ENCODE data around the gene RIMKLA. TPM values are rescaled to one million over a fixed set of nuclear protein-coding genes. Genes with fewer than 3 reads are reported as not detected.

RIMKLA gene
- total and polyA plus RNA-seq, 5 donors from 2014 or later, result 0.03 TPM; not detected in 4

GRCh38 chr1:42433369-42433768 lies 52.8 kb downstream of the RIMKLA start:
- H3K36me3 ChIP-seq (ENCODE audit: control insufficient read depth, insufficient read depth, low read length), result no peaks in the 10 kb centered on the region
- ATAC-seq (ENCODE audit: low read depth in 2 of 2), result no peak
- no peaks in the 10 kb centered on the region for H3K9me3 Mint-ChIP-seq
- no peaks in the 10 kb centered on the region for H3K9me3 ChIP-seq (ENCODE audit: control insufficient read depth in 2 of 2, low read length in 2 of 2)
- no peak overlapping the region for H3K27ac ChIP-seq (ENCODE audit: insufficient read depth, low read length, poor library complexity, severe bottlenecking)
- H3K27ac Mint-ChIP-seq, result no peak overlapping the region
- H3K36me3 Mint-ChIP-seq, result no peaks in the 10 kb centered on the region
- H3K4me3 ChIP-seq (ENCODE audit: low read depth, low read length), result no peak overlapping the region
- peaks cover 24% of the 10 kb centered on the region for H3K27me3 Mint-ChIP-seq
- no peaks in the 10 kb centered on the region for H3K4me1 ChIP-seq (ENCODE audit: control insufficient read depth, insufficient read depth, low read length, poor library complexity, severe bottlenecking)
- no peak overlapping the region for H3K4me3 Mint-ChIP-seq
- H3K4me1 Mint-ChIP-seq, result no peaks in the 10 kb centered on the region
- no peak for DNase-seq
- H3K27me3 ChIP-seq (ENCODE audit: control insufficient read depth, insufficient read depth, low read length), result no peaks in the 10 kb centered on the region

GRCh38 chr1:42434340-42434739 lies 53.7 kb downstream of the RIMKLA start:
- H3K4me3 Mint-ChIP-seq, result no peak overlapping the region
- H3K9me3 Mint-ChIP-seq, result no peaks in the 10 kb centered on the region
- Histone ChIP-seq H3K4me3 (ENCODE audit: low read depth, low read length) (no peak overlapping the region), H3K27me3 (ENCODE audit: control insufficient read depth, insufficient read depth, low read length) (no peaks in the 10 kb centered on the region), H3K27ac (ENCODE audit: insufficient read depth, low read length, poor library complexity, severe bottlenecking) (no peak overlapping the region), H3K4me1 (ENCODE audit: control insufficient read depth, insufficient read depth, low read length, poor library complexity, severe bottlenecking) (no peaks in the 10 kb centered on the region), H3K36me3 (ENCODE audit: control insufficient read depth, insufficient read depth, low read length) (no peaks in the 10 kb centered on the region), H3K9me3 (ENCODE audit: control insufficient read depth in 2 of 2, low read length in 2 of 2) (no peaks in the 10 kb centered on the region)
- H3K4me1 Mint-ChIP-seq, result no peaks in the 10 kb centered on the region
- H3K27ac Mint-ChIP-seq, result no peak overlapping the region
- ATAC-seq (ENCODE audit: low read depth in 2 of 2) (no peak), DNase-seq (no peak)
- H3K27me3 Mint-ChIP-seq, result peaks cover 28% of the 10 kb centered on the region
- H3K36me3 Mint-ChIP-seq, result no peaks in the 10 kb centered on the region

- Histone ChIP-seq H3K27ac (ENCODE audit: insufficient read depth, low read length, poor library complexity, severe bottlenecking) (no peak overlapping the region), H3K27me3 (ENCODE audit: control insufficient read depth, insufficient read depth, low read length) (no peaks in the 10 kb centered on the region), H3K36me3 (ENCODE audit: control insufficient read depth, insufficient read depth, low read length) (no peaks in the 10 kb centered on the region), H3K4me3 (ENCODE audit: low read depth, low read length) (no peak overlapping the region), H3K4me1 (ENCODE audit: control insufficient read depth, insufficient read depth, low read length, poor library complexity, severe bottlenecking) (no peaks in the 10 kb centered on the region), H3K9me3 (ENCODE audit: control insufficient read depth in 2 of 2, low read length in 2 of 2) (no peaks in the 10 kb centered on the region)
- ATAC-seq (ENCODE audit: low read depth in 2 of 2) (no peak), DNase-seq (no peak)
- H3K36me3 Mint-ChIP-seq, result no peaks in the 10 kb centered on the region
- H3K4me1 Mint-ChIP-seq, result no peaks in the 10 kb centered on the region
- H3K27ac Mint-ChIP-seq, result no peak overlapping the region
- no peak overlapping the region for H3K4me3 Mint-ChIP-seq
- peaks cover 24% of the 10 kb centered on the region for H3K27me3 Mint-ChIP-seq
- H3K9me3 Mint-ChIP-seq, result no peaks in the 10 kb centered on the region
Measured at GRCh38 chr1:42439940-42440339, 59.3 kb downstream of the RIMKLA start.

DNA sequence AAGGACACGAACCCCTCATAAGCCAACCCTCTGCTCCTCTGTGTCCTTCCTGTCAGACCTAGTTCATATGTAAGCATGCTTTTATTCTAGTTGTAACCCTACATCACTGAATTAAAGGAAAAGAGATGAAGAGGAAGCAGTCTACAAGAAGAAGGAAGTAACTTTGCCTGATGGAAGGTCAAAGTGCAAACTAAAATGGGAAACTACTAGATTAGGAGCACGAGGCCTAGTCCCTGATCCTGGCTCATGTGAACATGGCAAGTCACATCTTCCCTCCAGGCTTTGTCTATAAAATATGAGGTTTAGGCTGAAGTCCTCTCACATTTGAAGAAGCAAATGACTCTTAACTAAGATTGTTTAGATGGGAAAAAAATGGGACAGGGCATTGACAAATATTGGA lies 62.1 kb downstream of the RIMKLA start:
- H3K9me3 ChIP-seq (ENCODE audit: control insufficient read depth in 2 of 2, low read length in 2 of 2), result no peaks in the 10 kb centered on the region
- no peak overlapping the region for H3K4me3 Mint-ChIP-seq
- no peak overlapping the region for H3K27ac ChIP-seq (ENCODE audit: insufficient read depth, low read length, poor library complexity, severe bottlenecking)
- H3K27ac Mint-ChIP-seq, result no peak overlapping the region
- no peaks in the 10 kb centered on the region for H3K36me3 ChIP-seq (ENCODE audit: control insufficient read depth, insufficient read depth, low read length)
- H3K4me1 ChIP-seq (ENCODE audit: control insufficient read depth, insufficient read depth, low read length, poor library complexity, severe bottlenecking), result no peaks in the 10 kb centered on the region
- H3K9me3 Mint-ChIP-seq, result no peaks in the 10 kb centered on the region
- H3K4me3 ChIP-seq (ENCODE audit: low read depth, low read length), result no peak overlapping the region
- no peaks in the 10 kb centered on the region for H3K4me1 Mint-ChIP-seq
- no peak for ATAC-seq (ENCODE audit: low read depth in 2 of 2)
- H3K27me3 ChIP-seq (ENCODE audit: control insufficient read depth, insufficient read depth, low read length), result no peaks in the 10 kb centered on the region
- no peaks in the 10 kb centered on the region for H3K36me3 Mint-ChIP-seq
- H3K27me3 Mint-ChIP-seq, result peaks cover 9% of the 10 kb centered on the region
- no peak for DNase-seq

DNA sequence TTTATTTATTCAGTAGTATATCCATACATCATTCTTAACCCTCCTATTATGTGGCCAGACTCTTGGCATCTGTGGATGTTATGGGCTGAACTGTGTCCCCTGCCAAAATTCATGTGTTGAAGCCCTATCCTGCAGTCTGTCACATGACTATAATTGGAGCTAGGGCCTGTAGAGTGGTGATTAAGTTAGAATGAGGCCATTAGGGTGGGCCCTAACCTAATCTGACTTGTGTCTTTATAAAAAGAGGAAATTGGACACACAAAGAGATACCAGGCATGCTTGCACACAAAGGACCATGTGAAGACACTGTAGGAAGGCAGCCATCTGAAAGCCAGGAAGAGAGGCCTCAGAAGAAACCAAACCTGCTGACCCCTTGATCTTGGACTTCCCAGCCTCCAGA lies 68.7 kb downstream of the RIMKLA start:
- H3K27ac Mint-ChIP-seq, result no peak overlapping the region

GRCh38 chr1:42450061-42450460 lies 69.5 kb downstream of the RIMKLA start:
- H3K9me3 ChIP-seq (ENCODE audit: control insufficient read depth in 2 of 2, low read length in 2 of 2), result no peaks in the 10 kb centered on the region
- Mint-ChIP-seq H3K4me1 (peaks cover 0 to 9% (median 1%) of the 10 kb centered on the region in 4 donors), H3K27ac (no peak overlapping the region), H3K9me3 (no peaks in the 10 kb centered on the region), H3K4me3 (no peak overlapping the region), H3K27me3 (peaks cover 5% of the 10 kb centered on the region), H3K36me3 (no peaks in the 10 kb centered on the region)
- H3K27ac ChIP-seq (ENCODE audit: insufficient read depth, low read length, poor library complexity, severe bottlenecking), result no peak overlapping the region
- no peaks in the 10 kb centered on the region for H3K36me3 ChIP-seq (ENCODE audit: control insufficient read depth, insufficient read depth, low read length)
- H3K27me3 ChIP-seq (ENCODE audit: control insufficient read depth, insufficient read depth, low read length), result no peaks in the 10 kb centered on the region
- no peak for ATAC-seq (ENCODE audit: low read depth in 2 of 2)
- H3K4me3 ChIP-seq (ENCODE audit: low read depth, low read length), result no peak overlapping the region
- no peaks in the 10 kb centered on the region for H3K4me1 ChIP-seq (ENCODE audit: control insufficient read depth, insufficient read depth, low read length, poor library complexity, severe bottlenecking)
- DNase-seq, result no peak

More for the DNA sequence above, 68.7 kb downstream of the RIMKLA start:
- DNase-seq (no peak), ATAC-seq (ENCODE audit: low read depth in 2 of 2) (no peak)
- no peaks in the 10 kb centered on the region for H3K36me3 Mint-ChIP-seq
- no peaks in the 10 kb centered on the region for H3K27me3 ChIP-seq (ENCODE audit: control insufficient read depth, insufficient read depth, low read length)
- H3K36me3 ChIP-seq (ENCODE audit: control insufficient read depth, insufficient read depth, low read length), result no peaks in the 10 kb centered on the region
- H3K9me3 Mint-ChIP-seq, result no peaks in the 10 kb centered on the region
- H3K27ac ChIP-seq (ENCODE audit: insufficient read depth, low read length, poor library complexity, severe bottlenecking), result no peak overlapping the region
- no peak overlapping the region for H3K4me3 ChIP-seq (ENCODE audit: low read depth, low read length)
- peaks cover 0 to 7% (median 1%) of the 10 kb centered on the region in 4 donors for H3K4me1 Mint-ChIP-seq
- H3K4me3 Mint-ChIP-seq, result no peak overlapping the region
- no peaks in the 10 kb centered on the region for H3K9me3 ChIP-seq (ENCODE audit: control insufficient read depth in 2 of 2, low read length in 2 of 2)
- peaks cover 5% of the 10 kb centered on the region for H3K27me3 Mint-ChIP-seq
- no peaks in the 10 kb centered on the region for H3K4me1 ChIP-seq (ENCODE audit: control insufficient read depth, insufficient read depth, low read length, poor library complexity, severe bottlenecking)

DNA sequence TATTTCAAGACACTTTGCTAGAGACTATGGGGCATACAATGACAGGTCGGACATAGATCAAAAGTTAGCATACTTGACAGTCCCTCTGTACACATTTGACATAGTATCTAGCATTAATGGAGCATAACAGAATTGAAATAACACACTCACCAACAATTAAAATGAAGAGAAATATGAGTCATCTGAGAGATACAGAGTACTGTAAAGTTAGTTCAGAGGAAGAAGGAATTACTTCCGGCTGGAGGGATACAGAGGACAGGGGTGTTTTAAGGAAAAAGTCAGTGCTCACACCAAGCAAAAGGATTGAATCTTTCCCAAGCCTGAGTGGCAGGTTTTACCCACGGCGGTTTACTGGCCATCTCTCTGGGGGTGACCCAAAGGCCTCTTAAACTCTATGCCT lies 72.8 kb downstream of the RIMKLA start:
- Histone ChIP-seq H3K27me3 (ENCODE audit: control insufficient read depth, insufficient read depth, low read length) (no peaks in the 10 kb centered on the region), H3K9me3 (ENCODE audit: control insufficient read depth in 2 of 2, low read length in 2 of 2) (no peaks in the 10 kb centered on the region), H3K27ac (ENCODE audit: insufficient read depth, low read length, poor library complexity, severe bottlenecking) (no peak overlapping the region), H3K4me3 (ENCODE audit: low read depth, low read length) (no peak overlapping the region), H3K4me1 (ENCODE audit: control insufficient read depth, insufficient read depth, low read length, poor library complexity, severe bottlenecking) (peaks cover 24% of the 10 kb centered on the region), H3K36me3 (ENCODE audit: control insufficient read depth, insufficient read depth, low read length) (peaks cover 6% of the 10 kb centered on the region)
- DNase-seq (no peak), ATAC-seq (ENCODE audit: low read depth in 2 of 2) (no peak)
- H3K9me3 Mint-ChIP-seq, result no peaks in the 10 kb centered on the region
- H3K27me3 Mint-ChIP-seq, result peaks cover 11% of the 10 kb centered on the region
- H3K27ac Mint-ChIP-seq, result peak overlapping the region in 1 of 3 donors; percentile 61
- H3K4me3 Mint-ChIP-seq, result peak overlapping the region in 2 of 4 donors; percentile 71 to 88
- H3K36me3 Mint-ChIP-seq, result peaks cover 11% of the 10 kb centered on the region
- H3K4me1 Mint-ChIP-seq, result peaks cover 9 to 28% (median 22%) of the 10 kb centered on the region in 4 donors

DNA sequence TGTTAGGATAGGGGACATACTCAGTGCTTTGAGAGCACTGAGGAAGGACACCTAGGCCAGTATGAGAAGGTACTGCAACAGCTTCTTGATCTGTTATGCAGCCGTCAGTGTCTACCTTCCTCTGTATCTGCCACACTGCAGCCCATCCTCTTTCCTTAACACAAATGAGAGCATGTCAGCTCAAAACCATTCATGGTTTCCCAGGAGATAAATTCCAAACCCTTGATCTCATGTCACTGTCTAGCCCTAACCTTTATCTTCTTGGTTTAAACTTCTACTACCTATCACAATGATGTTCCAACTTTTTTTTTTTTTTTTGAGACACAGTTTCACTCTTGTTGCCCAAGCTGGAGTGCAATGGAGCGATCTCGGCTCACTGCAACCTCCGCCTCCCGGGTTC lies 73.8 kb downstream of the RIMKLA start:
- peak overlapping the region; percentile 50 to 88 (median 70) for H3K4me3 Mint-ChIP-seq
- H3K36me3 Mint-ChIP-seq, result peaks cover 14% of the 10 kb centered on the region
- H3K4me3 ChIP-seq (ENCODE audit: low read depth, low read length), result no peak overlapping the region
- ATAC-seq (ENCODE audit: low read depth in 2 of 2) (no peak), DNase-seq (no peak)
- no peak overlapping the region for H3K27ac ChIP-seq (ENCODE audit: insufficient read depth, low read length, poor library complexity, severe bottlenecking)
- H3K4me1 ChIP-seq (ENCODE audit: control insufficient read depth, insufficient read depth, low read length, poor library complexity, severe bottlenecking), result peaks cover 27% of the 10 kb centered on the region
- H3K9me3 Mint-ChIP-seq, result no peaks in the 10 kb centered on the region
- H3K36me3 ChIP-seq (ENCODE audit: control insufficient read depth, insufficient read depth, low read length), result peaks cover 16% of the 10 kb centered on the region
- H3K27ac Mint-ChIP-seq, result peak overlapping the region in 2 of 3 donors; percentile 27 to 98
- no peaks in the 10 kb centered on the region for H3K27me3 ChIP-seq (ENCODE audit: control insufficient read depth, insufficient read depth, low read length)
- peaks cover 11% of the 10 kb centered on the region for H3K27me3 Mint-ChIP-seq
- H3K4me1 Mint-ChIP-seq, result peaks cover 9 to 37% (median 26%) of the 10 kb centered on the region in 4 donors
- H3K9me3 ChIP-seq (ENCODE audit: control insufficient read depth in 2 of 2, low read length in 2 of 2), result no peaks in the 10 kb centered on the region
